Prostate gland (tissue), 2 donors: ENCODE data around the gene HSF4.

Source experiments
- POLR2A ChIP-seq: fragments of 450-650 bp; IDR thresholded peaks from one replicate; pipeline ENCODE4 v1.6.1; 2016; ENCODE audit warnings: antibody characterized with exemption, mild to moderate bottlenecking
- POLR2AphosphoS5 ChIP-seq: sonication (generic); formaldehyde crosslinking; IDR thresholded peaks from one replicate; pipeline ENCODE4 v1.6.1; 2017; ENCODE audit warnings: antibody characterized with exemption
- TF ChIP-seq, protein P1 (sequence below), 4 experiments: fragments of 200-600 bp in 2 of 4; fragments of 450-650 bp in 2 of 4; sonication (generic) in 2 of 4; IDR thresholded peaks; 1 replicate in 3 of 4; 2 replicates in 1 of 4; pipeline ENCODE4 v1.5.1; 2016 to 2019; ENCODE audit warnings: antibody characterized with exemption in 4 of 4, mild to moderate bottlenecking in 2 of 4, moderate library complexity in 2 of 4

DNA sequence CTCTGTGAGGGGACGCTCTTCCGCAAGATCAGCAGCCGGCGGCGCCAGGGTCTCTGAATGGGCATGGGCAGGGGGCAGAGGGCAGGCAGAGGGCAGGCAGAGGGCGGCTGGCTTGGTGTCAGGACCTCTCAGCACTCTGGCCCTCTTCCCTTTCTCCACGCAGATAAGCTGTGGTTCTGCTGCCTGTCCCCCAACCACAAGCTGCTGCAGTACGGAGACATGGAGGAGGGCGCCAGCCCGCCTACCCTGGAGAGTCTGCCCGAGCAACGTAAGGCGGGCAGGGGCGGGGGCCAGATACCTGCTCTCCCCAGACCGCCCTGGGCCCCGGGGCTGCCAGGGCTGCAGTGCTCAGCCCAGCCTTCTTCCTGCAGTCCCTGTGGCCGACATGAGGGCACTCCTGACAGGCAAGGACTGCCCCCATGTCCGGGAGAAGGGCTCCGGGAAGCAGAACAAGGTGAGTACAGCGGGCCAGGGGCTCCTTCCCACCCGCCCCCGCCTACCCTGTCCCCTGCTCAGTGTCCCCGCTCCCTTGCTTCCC is 38.5 kb downstream of the HSF4 start:
- TF ChIP-seq, protein P1, sequence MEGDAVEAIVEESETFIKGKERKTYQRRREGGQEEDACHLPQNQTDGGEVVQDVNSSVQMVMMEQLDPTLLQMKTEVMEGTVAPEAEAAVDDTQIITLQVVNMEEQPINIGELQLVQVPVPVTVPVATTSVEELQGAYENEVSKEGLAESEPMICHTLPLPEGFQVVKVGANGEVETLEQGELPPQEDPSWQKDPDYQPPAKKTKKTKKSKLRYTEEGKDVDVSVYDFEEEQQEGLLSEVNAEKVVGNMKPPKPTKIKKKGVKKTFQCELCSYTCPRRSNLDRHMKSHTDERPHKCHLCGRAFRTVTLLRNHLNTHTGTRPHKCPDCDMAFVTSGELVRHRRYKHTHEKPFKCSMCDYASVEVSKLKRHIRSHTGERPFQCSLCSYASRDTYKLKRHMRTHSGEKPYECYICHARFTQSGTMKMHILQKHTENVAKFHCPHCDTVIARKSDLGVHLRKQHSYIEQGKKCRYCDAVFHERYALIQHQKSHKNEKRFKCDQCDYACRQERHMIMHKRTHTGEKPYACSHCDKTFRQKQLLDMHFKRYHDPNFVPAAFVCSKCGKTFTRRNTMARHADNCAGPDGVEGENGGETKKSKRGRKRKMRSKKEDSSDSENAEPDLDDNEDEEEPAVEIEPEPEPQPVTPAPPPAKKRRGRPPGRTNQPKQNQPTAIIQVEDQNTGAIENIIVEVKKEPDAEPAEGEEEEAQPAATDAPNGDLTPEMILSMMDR (IDR thresholded peaks at IDR 0.05), result no peak
- no peak for TF ChIP-seq POLR2AphosphoS5
- no peak for TF ChIP-seq POLR2A
